Measurements from ENCODE around the gene PRTN3. TPM values are rescaled to one million over a fixed set of nuclear protein-coding genes. Genes with fewer than 3 reads are reported as not detected.

Gene PRTN3
- polyA plus RNA-seq, 1 of the 3 experiments (the other 2 are of a cell fraction), result not detected

DNA sequence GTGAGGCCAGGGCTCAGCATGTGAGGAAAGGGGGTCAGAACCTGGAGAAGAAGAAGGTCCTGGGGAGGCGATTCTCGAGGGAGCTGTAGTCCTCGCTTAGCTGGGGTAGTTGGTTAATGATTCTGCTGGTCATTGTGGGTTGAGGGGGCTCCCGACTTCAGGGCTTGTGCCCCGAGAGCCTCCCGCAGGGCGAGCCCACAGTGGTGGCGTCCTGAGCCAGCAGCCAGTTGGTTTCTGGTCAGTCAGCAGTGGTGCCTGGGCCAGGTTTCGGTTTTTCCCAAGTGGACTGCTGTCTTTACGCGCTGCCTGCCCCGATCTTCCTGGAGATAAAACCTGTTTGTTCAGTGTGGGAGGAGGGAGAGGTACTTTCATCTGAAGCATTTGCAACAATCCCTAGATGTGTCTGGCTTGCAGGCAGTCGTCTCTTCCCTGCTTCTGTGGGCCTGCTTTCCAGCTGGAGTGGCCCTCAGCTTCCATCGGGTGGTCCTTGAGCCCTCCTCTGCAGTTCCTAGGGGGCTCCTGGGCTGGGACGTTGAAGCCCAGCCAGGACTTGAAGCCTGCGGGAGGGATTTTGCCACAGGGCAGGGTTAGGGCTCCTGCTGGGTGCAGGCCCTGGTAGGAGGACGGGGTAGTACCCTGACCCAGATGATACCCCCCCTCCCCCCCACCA lies 40.3 kb upstream of the PRTN3 start:
- Histone ChIP-seq H3K9ac (peak overlapping the region; percentile 31; the same call in 1 of the 2 replicates), H3K4me3 (ENCODE audit: low read depth in 2 of 2, low read length in 1 of 2) (peak overlapping the region; percentile 21 to 85), H3K27ac (ENCODE audit: low read depth in 2 of 2, low read length in 1 of 2) (peak overlapping the region; percentile 11 to 87; a peak in 3 of 4 replicates), H3K79me2 (ENCODE audit: insufficient read depth) (peaks cover 76% of the 10 kb centered on the region), H2AFZ (ENCODE audit: low read depth) (no peak overlapping the region), H3K4me2 (peak overlapping the region; percentile 95), H3K36me3 (replicated peaks in 1 of 2; ENCODE audit: control insufficient read depth in 1 of 2, insufficient read depth in 2 of 2, low read length in 1 of 2) (peaks cover 22 to 40% of the 10 kb centered on the region in 2 experiments), H3K27me3 (ENCODE audit: insufficient read depth) (no peaks in the 10 kb centered on the region), H3F3A (replicated peaks; ENCODE audit: insufficient read depth) (no peaks in the 10 kb centered on the region), H3K9me2 (no peaks in the 10 kb centered on the region), H3K4me1 (ENCODE audit: control insufficient read depth in 1 of 2, insufficient read depth in 2 of 2, low read depth in 1 of 2, low read length in 1 of 2) (peaks cover 29 to 47% of the 10 kb centered on the region in 2 experiments; a peak in 3 of 4 replicates), H3K9me3 (no peaks in the 10 kb centered on the region), H4K20me1 (ENCODE audit: insufficient read depth) (peaks cover 76% of the 10 kb centered on the region)
- TF ChIP-seq CTCF (IDR thresholded peaks at IDR 0.05) (no peak), NRF1 (IDR thresholded peaks at IDR 0.05; ENCODE audit: low read depth, low read length) (no peak), MXI1 (IDR thresholded peaks at IDR 0.05; ENCODE audit: low read depth, low read length) (peak; percentile 63), EP300 (IDR thresholded peaks at IDR 0.05; ENCODE audit: borderline replicate concordance in 1 of 2, low read depth in 1 of 2, low read length in 1 of 2) (no peak), GABPA (IDR thresholded peaks at IDR 0.05; ENCODE audit: low read depth) (no peak), RAD21 (IDR thresholded peaks at IDR 0.05; ENCODE audit: low read length) (0 out of 2 replicates have a peak, but pooled peaks have one; percentile 11), GATA2 (CRISPR knock-in tag; IDR thresholded peaks at IDR 0.05) (peak; percentile 70), EZH2phosphoT487 (IDR thresholded peaks at IDR 0.05; ENCODE audit: borderline replicate concordance, low read depth) (no peak), FOSL2 (IDR thresholded peaks at IDR 0.05; ENCODE audit: borderline replicate concordance, low read depth) (no peak)
- WGBS (ENCODE audit: low lambda C conversion rate), result 37% methylated on average over 10 of the region's 17 CpGs
- ChIA-PET POLR2A (interaction anchor here (1.2 kb wide), 1 partner anchor 15 kb away, joined by 4 read pairs; no protein-coding TSS in a partner anchor), CTCF (interaction anchor here (0.9 to 1.3 kb wide), 5 partner anchors 11 to 420 kb away, joined by 3 to 5 read pairs (median 3); no protein-coding TSS in a partner anchor)
- DNase-seq, result peak; percentile 47

DNA sequence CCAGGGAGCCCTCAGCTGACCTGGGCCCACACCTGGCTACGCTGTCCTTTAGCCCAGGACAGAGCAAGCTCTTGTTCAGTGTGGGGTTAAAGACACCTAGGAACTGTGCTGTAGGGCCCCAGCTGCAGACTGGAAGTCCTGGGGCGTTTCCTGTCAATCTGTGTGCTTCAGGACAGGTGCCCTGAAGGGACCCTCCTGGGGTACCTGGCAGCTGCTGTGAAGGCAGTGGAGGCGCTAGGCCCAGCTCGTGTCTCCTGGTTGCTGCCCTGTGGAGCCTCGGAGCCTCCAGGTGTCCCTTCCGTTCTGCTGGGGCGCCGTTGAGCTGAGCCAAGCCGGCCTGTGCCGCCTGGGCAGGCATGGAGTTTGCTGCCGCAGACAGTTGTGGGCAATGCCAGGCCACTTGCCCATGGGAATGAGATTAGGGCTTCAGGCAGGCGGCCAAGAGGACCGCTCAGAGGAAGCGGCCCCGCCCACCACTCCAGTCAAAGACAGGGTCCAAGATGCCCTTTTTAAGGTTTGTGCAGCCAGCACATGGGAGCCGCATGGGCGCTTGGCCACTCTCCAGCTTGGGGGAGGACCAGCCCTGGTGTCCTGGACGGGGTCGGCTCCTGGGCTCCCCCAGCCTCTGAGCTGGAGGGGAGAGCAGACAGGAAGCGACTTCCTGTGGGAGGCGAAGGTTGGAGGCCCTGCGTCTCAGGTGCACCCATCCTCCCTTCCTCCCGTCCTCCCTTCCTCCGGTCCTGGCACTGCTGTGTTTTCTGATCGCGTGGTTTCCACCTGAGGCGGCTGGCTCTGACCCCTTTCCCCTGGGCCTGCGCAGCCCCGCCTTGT lies 39.6 kb upstream of the PRTN3 start:
- Histone ChIP-seq H3K9me3 (no peaks in the 10 kb centered on the region), H3K79me2 (ENCODE audit: insufficient read depth) (peaks cover 84% of the 10 kb centered on the region), H3K36me3 (replicated peaks in 1 of 2; ENCODE audit: control insufficient read depth in 1 of 2, insufficient read depth in 2 of 2, low read length in 1 of 2) (peaks cover 22 to 48% of the 10 kb centered on the region in 2 experiments), H3K9ac (no peak overlapping the region; the same call in 1 of the 2 replicates), H3K4me2 (peak overlapping the region; percentile 95), H3K4me1 (ENCODE audit: control insufficient read depth in 1 of 2, insufficient read depth in 2 of 2, low read depth in 1 of 2, low read length in 1 of 2) (peaks cover 29 to 43% of the 10 kb centered on the region in 2 experiments; a peak in 3 of 4 replicates), H4K20me1 (ENCODE audit: insufficient read depth) (peaks cover 84% of the 10 kb centered on the region), H3K9me2 (no peaks in the 10 kb centered on the region), H3K27ac (ENCODE audit: low read depth in 2 of 2, low read length in 1 of 2) (peak overlapping the region in 1 of 2 experiments; percentile 87; a peak in 3 of 4 replicates), H2AFZ (ENCODE audit: low read depth) (no peak overlapping the region), H3K27me3 (ENCODE audit: insufficient read depth) (no peaks in the 10 kb centered on the region), H3K4me3 (ENCODE audit: low read depth in 2 of 2, low read length in 1 of 2) (peak overlapping the region in 1 of 2 experiments; percentile 21; a peak in 3 of 4 replicates), H3F3A (replicated peaks; ENCODE audit: insufficient read depth) (no peaks in the 10 kb centered on the region)
- ChIA-PET CTCF (interaction anchor here (0.9 to 1.5 kb wide), 8 partner anchors 10 to 419 kb away, joined by 3 to 5 read pairs (median 3); no protein-coding TSS in a partner anchor), POLR2A (interaction anchor here (0.6 to 1.2 kb wide), 2 partner anchors 14 to 94 kb away, joined by 4 read pairs; no protein-coding TSS in a partner anchor)
- TF ChIP-seq SIN3A (IDR thresholded peaks at IDR 0.05; ENCODE audit: borderline replicate concordance, low read depth, low read length) (peak; percentile 30; the same call in 1 of the 2 replicates), NFIC (IDR thresholded peaks at IDR 0.05; ENCODE audit: borderline replicate concordance) (peak; percentile 59), TAF1 (IDR thresholded peaks at IDR 0.05; ENCODE audit: borderline replicate concordance, low read depth, low read length) (0 out of 2 replicates have a peak, but pooled peaks have one; percentile 16), TCF12 (IDR thresholded peaks at IDR 0.05) (peak; percentile 45; the same call in 1 of the 2 replicates), POLR2AphosphoS5 (IDR thresholded peaks at IDR 0.05; ENCODE audit: low read depth, low read length) (no peak), MXI1 (IDR thresholded peaks at IDR 0.05; ENCODE audit: low read depth, low read length) (peak; percentile 99), EZH2phosphoT487 (IDR thresholded peaks at IDR 0.05; ENCODE audit: borderline replicate concordance, low read depth) (no peak)
- TF ChIP-seq, protein P1, sequence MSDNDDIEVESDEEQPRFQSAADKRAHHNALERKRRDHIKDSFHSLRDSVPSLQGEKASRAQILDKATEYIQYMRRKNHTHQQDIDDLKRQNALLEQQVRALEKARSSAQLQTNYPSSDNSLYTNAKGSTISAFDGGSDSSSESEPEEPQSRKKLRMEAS (IDR thresholded peaks at IDR 0.05; ENCODE audit: low read depth), result peak; percentile 86
- TF ChIP-seq, protein P2, sequence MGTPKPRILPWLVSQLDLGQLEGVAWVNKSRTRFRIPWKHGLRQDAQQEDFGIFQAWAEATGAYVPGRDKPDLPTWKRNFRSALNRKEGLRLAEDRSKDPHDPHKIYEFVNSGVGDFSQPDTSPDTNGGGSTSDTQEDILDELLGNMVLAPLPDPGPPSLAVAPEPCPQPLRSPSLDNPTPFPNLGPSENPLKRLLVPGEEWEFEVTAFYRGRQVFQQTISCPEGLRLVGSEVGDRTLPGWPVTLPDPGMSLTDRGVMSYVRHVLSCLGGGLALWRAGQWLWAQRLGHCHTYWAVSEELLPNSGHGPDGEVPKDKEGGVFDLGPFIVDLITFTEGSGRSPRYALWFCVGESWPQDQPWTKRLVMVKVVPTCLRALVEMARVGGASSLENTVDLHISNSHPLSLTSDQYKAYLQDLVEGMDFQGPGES (IDR thresholded peaks at IDR 0.05; ENCODE audit: low read depth, low read length), result no peak
- whole genome bisulfite sequencing (ENCODE audit: low lambda C conversion rate), result 73% methylated on average over 12 of the region's 29 CpGs
- peak; percentile 80 for DNase-seq

Measured in SK-N-SH (cell line).